Sigmoid colon (tissue), 4 donors: ENCODE data around the gene NCKAP5.

Source experiments
- CTCF ChIP-seq, 4 experiments: fragments of 450-650 bp in 3 of 4; fragments of 200-600 bp in 1 of 4; IDR thresholded peaks; one replicate each; pipeline ENCODE4 v1.5.1; 2016 to 2019; ENCODE audit warnings: antibody characterized with exemption in 4 of 4, mild to moderate bottlenecking in 3 of 4, moderate library complexity in 2 of 4
- EP300 ChIP-seq, 4 donors: sonication (generic); formaldehyde crosslinking; IDR thresholded peaks; one replicate each; pipeline ENCODE4 v1.6.1; 2017; ENCODE audit warnings: antibody characterized with exemption in 4 of 4
- POLR2A ChIP-seq, 2 donors: fragments of 450-650 bp; IDR thresholded peaks; one replicate each; pipeline ENCODE4 v1.6.1; 2016; ENCODE audit warnings: antibody characterized with exemption in 2 of 2, mild to moderate bottlenecking in 2 of 2, moderate library complexity in 2 of 2
- POLR2AphosphoS5 ChIP-seq, 4 donors: sonication (generic); formaldehyde crosslinking; IDR thresholded peaks; one replicate each; pipeline ENCODE4 v1.6.1; 2017; ENCODE audit warnings: antibody characterized with exemption in 4 of 4

DNA sequence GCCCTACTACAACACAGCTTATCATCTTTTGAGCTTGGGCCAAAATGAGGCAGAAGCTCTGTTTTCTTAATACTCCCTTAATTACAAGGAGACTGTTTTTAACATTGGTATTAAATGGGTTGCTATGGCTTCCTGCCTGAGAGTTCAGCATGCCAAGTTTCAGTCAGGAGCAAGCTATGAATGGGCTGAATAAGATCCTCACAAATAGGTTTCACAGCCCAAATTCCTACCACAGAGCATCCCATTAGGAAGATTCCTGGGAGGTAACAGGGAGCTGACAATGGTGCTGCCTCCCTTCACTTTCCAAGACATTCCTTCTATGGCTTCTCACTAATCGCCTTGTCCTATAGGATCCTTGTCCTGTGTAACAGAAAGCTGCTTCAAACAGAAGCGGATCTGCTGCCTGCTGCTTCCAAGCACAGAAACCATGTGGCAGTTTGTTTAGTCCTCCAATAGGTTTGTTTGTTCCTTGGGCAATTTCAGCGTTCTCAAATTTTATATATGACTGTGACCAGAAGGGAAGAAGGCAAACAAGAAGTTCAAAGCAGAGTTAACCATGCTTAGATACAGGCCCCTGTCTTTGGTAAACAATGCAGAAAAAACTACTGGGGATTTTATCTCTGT is 70.9 kb downstream of the NCKAP5 start:
- TF ChIP-seq EP300 (IDR thresholded peaks at IDR 0.05) (no peak), POLR2AphosphoS5 (IDR thresholded peaks at IDR 0.05) (no peak), CTCF (IDR thresholded peaks at IDR 0.05) (no peak), POLR2A (IDR thresholded peaks at IDR 0.05) (no peak)
